Calu3 (cell line): ENCODE measurements around the gene AKIP1. TPM values are rescaled to one million over a fixed set of nuclear protein-coding genes. Genes with fewer than 3 reads are reported as not detected.

Experiments
- BruUV-seq: library from RNA; stranded (reverse); fragments of 400-500 nt; replicated peaks from 2 replicates; lab custom pipeline; 2021; lab: Mats Ljungman, UMichigan
- CTCF ChIA-PET: fragments of 300-600 bp; sonication (Branson Sonifier 250); formaldehyde crosslinking; loops from one replicate; lab custom pipeline; 2022; ENCODE audit warnings: antibody characterized with exemption; lab: Charles Lee
- DNase-seq: peaks from one replicate; pipeline ENCODE4 v3.0.0; 2022
- H3K27ac Mint-ChIP-seq: one replicate; pipeline ENCODE4 v1.8.0; 2022; ENCODE audit warnings: mixed read lengths; ENCODE audit not compliant: unreplicated experiment
- H3K27me3 Mint-ChIP-seq: one replicate; pipeline ENCODE4 v1.8.0; 2022; ENCODE audit warnings: mixed read lengths; ENCODE audit not compliant: unreplicated experiment
- H3K36me3 Mint-ChIP-seq: one replicate; pipeline ENCODE4 v1.8.0; 2022; ENCODE audit warnings: mild to moderate bottlenecking, moderate library complexity, mixed read lengths; ENCODE audit not compliant: insufficient read depth, unreplicated experiment
- H3K4me1 Mint-ChIP-seq: one replicate; pipeline ENCODE4 v1.8.0; 2022; ENCODE audit warnings: mild to moderate bottlenecking, low read depth, mixed read lengths; ENCODE audit not compliant: unreplicated experiment
- H3K4me3 Mint-ChIP-seq: one replicate; pipeline ENCODE4 v1.8.0; 2022; ENCODE audit warnings: mild to moderate bottlenecking, low read depth, moderate library complexity, mixed read lengths; ENCODE audit not compliant: unreplicated experiment
- H3K9me3 Mint-ChIP-seq: one replicate; pipeline ENCODE4 v1.8.0; 2022; ENCODE audit warnings: low read depth, mixed read lengths; ENCODE audit not compliant: unreplicated experiment
- intact Hi-C: fragments of 100-400 bp; cut with micrococcal nuclease; formaldehyde crosslinking; loops from one replicate; pipeline ENCODE4 v1.10.0; 2022; ENCODE audit not compliant: unreplicated experiment
- total RNA-seq: library from RNA; stranded (reverse); gene quantifications from 2 replicates; pipeline ENCODE4 v1.2.3, GENCODE V29; 2022
- TF ChIP-seq, protein P1 (sequence below): fragments of 200-600 bp; IDR thresholded peaks from one replicate; pipeline ENCODE4 v1.8.0; 2022; ENCODE audit warnings: antibody characterized with exemption; ENCODE audit not compliant: unreplicated experiment

AKIP1 gene
- total RNA-seq, 1 experiment from 2014 or later, result 23.0 TPM

DNA sequence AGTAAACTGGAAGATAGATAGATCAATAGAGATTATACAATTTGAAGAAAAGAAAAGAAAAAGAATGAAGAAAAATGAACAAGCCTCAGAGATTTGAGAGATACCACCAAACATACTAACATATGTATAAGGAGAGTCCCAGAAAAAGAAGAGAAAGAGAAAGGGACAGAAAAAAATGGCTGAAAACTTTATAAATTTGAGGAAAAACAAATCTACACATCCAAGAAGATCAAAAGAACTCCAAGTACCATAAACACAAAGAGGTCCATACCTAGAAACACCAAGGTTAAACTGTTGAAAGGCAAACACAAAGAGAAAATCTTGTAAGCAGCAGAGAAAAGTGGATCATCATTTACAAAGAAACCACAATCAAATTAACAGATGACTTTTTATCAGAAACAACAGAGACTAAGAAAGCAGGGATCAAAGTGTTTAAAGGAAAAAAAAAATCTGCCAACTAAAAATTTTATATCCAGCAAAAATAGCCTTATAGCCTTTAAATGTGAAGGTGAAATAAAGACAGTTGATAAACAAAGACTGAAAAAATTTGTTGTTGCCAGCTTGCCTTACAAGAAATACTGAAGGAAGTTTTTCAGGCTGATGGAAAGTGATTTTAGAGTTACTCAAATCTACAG is 11.8 kb upstream of the AKIP1 start:
- intact Hi-C loops, result no loop called here
- Mint-ChIP-seq H3K27ac (no peak overlapping the region), H3K4me3 (no peak overlapping the region), H3K36me3 (no peaks in the 10 kb centered on the region), H3K4me1 (no peaks in the 10 kb centered on the region), H3K27me3 (no peaks in the 10 kb centered on the region), H3K9me3 (peaks cover 5% of the 10 kb centered on the region)
- no peak for DNase-seq
- CTCF ChIA-PET, result no interaction called here
- BruUV-seq, result no TSS peak
- TF ChIP-seq, protein P1, sequence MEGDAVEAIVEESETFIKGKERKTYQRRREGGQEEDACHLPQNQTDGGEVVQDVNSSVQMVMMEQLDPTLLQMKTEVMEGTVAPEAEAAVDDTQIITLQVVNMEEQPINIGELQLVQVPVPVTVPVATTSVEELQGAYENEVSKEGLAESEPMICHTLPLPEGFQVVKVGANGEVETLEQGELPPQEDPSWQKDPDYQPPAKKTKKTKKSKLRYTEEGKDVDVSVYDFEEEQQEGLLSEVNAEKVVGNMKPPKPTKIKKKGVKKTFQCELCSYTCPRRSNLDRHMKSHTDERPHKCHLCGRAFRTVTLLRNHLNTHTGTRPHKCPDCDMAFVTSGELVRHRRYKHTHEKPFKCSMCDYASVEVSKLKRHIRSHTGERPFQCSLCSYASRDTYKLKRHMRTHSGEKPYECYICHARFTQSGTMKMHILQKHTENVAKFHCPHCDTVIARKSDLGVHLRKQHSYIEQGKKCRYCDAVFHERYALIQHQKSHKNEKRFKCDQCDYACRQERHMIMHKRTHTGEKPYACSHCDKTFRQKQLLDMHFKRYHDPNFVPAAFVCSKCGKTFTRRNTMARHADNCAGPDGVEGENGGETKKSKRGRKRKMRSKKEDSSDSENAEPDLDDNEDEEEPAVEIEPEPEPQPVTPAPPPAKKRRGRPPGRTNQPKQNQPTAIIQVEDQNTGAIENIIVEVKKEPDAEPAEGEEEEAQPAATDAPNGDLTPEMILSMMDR, result no peak

DNA sequence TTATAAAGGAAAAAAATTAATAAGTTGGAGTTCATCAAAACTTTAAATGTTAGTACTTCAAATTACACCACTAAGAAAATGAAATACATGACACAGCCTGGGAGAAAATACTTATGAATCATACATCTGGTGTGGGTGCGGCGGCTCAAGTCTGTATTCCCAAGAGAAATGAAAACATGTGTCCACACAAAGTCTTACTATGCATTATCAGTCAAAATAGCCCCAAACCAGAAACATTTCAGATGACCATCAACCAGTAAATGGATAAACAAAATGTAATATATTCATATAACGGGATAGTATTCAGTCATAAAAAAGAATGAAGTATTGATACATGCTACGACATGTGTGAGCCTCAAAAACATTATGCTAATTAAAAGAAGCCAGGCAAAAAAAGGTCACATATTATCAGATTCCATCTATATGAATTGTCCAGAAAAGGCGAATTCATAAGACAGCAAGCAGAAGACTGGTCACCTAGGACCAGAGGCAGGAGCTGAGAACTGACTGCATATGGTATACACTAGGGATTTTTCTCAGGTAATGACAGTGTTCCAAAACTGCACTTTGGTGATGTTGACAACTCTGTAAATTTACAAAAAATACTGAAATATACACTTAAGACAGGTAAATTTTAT is 5.3 kb upstream of the AKIP1 start:
- Mint-ChIP-seq H3K27me3 (no peaks in the 10 kb centered on the region), H3K4me1 (peaks cover 31% of the 10 kb centered on the region), H3K9me3 (no peaks in the 10 kb centered on the region), H3K4me3 (no peak overlapping the region), H3K27ac (no peak overlapping the region), H3K36me3 (peaks cover 8% of the 10 kb centered on the region)
- DNase-seq, result no peak
- TF ChIP-seq, protein P1, result no peak
- no TSS peak for BruUV-seq
- CTCF ChIA-PET, result interaction anchor here (0.7 kb wide), 2 partner anchors 17 to 58 kb away, joined by 3 to 4 read pairs; no protein-coding TSS in a partner anchor
- intact Hi-C loops, result loop anchor here (5.0 kb wide), 1 partner anchor 93 kb away; a partner anchor contains a TSS

DNA sequence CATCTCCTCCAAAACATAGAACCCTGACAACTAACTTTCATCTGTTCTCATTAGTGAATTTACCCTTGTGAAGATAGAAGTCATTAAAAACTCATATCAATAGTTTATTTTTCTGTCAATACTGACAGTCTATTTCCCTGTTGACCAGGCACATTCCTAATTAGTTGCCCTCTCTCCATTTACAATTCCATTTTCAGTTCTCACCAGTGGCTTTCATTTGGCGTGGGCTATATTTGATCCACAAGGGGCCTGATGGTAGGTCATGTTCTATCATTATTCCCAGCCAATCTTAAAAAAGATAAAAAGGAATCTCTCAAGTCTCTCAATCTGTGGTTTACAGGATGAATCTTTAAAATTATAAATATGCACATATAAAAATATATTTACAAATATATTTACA is 3.9 kb upstream of the AKIP1 start:
- no peak for DNase-seq
- BruUV-seq, result no TSS peak
- Mint-ChIP-seq H3K27ac (peak overlapping the region; percentile 82), H3K27me3 (no peaks in the 10 kb centered on the region), H3K9me3 (no peaks in the 10 kb centered on the region), H3K36me3 (peaks cover 17% of the 10 kb centered on the region), H3K4me3 (no peak overlapping the region), H3K4me1 (peaks cover 31% of the 10 kb centered on the region)
- intact Hi-C loops, result loop anchor here (5.0 kb wide), 1 partner anchor 95 kb away; a partner anchor contains a TSS
- CTCF ChIA-PET, result interaction anchor here (0.6 to 1.0 kb wide), 2 partner anchors 53 to 98 kb away, joined by 3 to 4 read pairs; no protein-coding TSS in a partner anchor
- TF ChIP-seq, protein P1, result no peak

DNA sequence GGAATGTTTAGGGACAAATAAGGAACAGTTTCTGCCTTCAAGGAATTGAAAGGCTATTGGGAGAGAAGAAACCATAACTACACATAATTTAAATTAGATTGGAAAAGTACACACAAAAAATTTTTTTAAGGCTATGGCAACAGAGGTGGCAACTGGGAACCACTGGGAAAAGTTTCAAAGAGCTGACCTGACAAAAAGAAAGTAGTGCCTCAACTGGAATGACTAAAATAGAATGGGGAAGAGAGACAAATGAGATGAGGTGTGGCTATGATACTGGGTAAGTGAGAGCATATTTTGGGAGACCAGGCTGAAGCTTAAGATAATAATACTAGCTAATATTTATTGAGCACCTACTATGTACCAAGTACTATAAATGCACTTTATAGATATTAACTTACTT is 2.9 kb upstream of the AKIP1 start:
- Mint-ChIP-seq H3K9me3 (no peaks in the 10 kb centered on the region), H3K27ac (no peak overlapping the region), H3K4me1 (peaks cover 31% of the 10 kb centered on the region), H3K4me3 (no peak overlapping the region), H3K36me3 (peaks cover 17% of the 10 kb centered on the region), H3K27me3 (no peaks in the 10 kb centered on the region)
- intact Hi-C loops, result loop anchor here (5.0 kb wide), 1 partner anchor 96 kb away; a partner anchor contains a TSS
- CTCF ChIA-PET, result no interaction called here
- TF ChIP-seq, protein P1, result no peak
- no peak for DNase-seq
- BruUV-seq, result no TSS peak
